Mesendoderm (in vitro differentiated cells): ENCODE data around the gene SHROOM4.

ENCODE experiments used
- DNase-seq: peaks from one replicate; pipeline ENCODE4 v3.0.0; 2013
- H2AK5ac ChIP-seq: 2 replicates; pipeline ENCODE4 v1.6.1; 2013; ENCODE audit warnings: low read length, inconsistent platforms
- H2BK120ac ChIP-seq: 2 replicates; pipeline ENCODE4 v1.6.1; 2013; ENCODE audit warnings: low read depth, mild to moderate bottlenecking, low read length, moderate library complexity, mixed read lengths
- H2BK15ac ChIP-seq: replicated peaks from 2 replicates; pipeline ENCODE4 v1.6.1; 2013; ENCODE audit warnings: low read depth, mild to moderate bottlenecking, moderate library complexity
- H2BK5ac ChIP-seq: 2 replicates; pipeline ENCODE4 v1.6.1; 2013; ENCODE audit warnings: low read length, inconsistent platforms
- H3K18ac ChIP-seq: 2 replicates; pipeline ENCODE4 v1.6.1; 2013; ENCODE audit warnings: mild to moderate bottlenecking, low read length, mixed read lengths
- H3K23ac ChIP-seq: one replicate; pipeline ENCODE4 v1.6.1; 2013; ENCODE audit warnings: low read length
- H3K27ac ChIP-seq: 2 replicates; pipeline ENCODE4 v1.5.1; 2013; ENCODE audit warnings: low read depth, mild to moderate bottlenecking, inconsistent platforms, low read length, moderate library complexity
- H3K27me3 ChIP-seq: 2 replicates; pipeline ENCODE4 v1.6.1; 2013; ENCODE audit warnings: low read length, control low read depth, mild to moderate bottlenecking, inconsistent platforms; ENCODE audit not compliant: insufficient read depth, poor library complexity
- H3K36me3 ChIP-seq: 2 replicates; pipeline ENCODE4 v1.6.1; 2013; ENCODE audit warnings: low read length, inconsistent platforms; ENCODE audit not compliant: control insufficient read depth, insufficient read depth
- H3K4ac ChIP-seq: one replicate; pipeline ENCODE4 v1.6.1; 2013; ENCODE audit warnings: low read depth, mild to moderate bottlenecking, low read length, moderate library complexity
- H3K4me1 ChIP-seq: 2 replicates; pipeline ENCODE4 v1.6.1; 2013; ENCODE audit warnings: low read depth, low read length, inconsistent platforms; ENCODE audit not compliant: control insufficient read depth
- H3K4me2 ChIP-seq: 2 replicates; pipeline ENCODE4 v1.6.1; 2013; ENCODE audit warnings: low read length
- H3K4me3 ChIP-seq: 2 replicates; pipeline ENCODE4 v1.5.1; 2013; ENCODE audit warnings: mild to moderate bottlenecking, low read length
- H3K56ac ChIP-seq: one replicate; pipeline ENCODE4 v1.6.1; 2013; ENCODE audit warnings: low read length
- H3K79me1 ChIP-seq: 2 replicates; pipeline ENCODE4 v1.6.1; 2013; ENCODE audit warnings: low read length, inconsistent platforms
- H3K79me2 ChIP-seq: 2 replicates; pipeline ENCODE4 v1.6.1; 2013; ENCODE audit warnings: mild to moderate bottlenecking, low read length; ENCODE audit not compliant: control insufficient read depth, insufficient read depth
- H3K9ac ChIP-seq: 2 replicates; pipeline ENCODE4 v1.6.1; 2013; ENCODE audit warnings: low read length, inconsistent platforms
- H4K5ac ChIP-seq: one replicate; pipeline ENCODE4 v1.6.1; 2013; ENCODE audit warnings: low read length
- H4K8ac ChIP-seq: one replicate; pipeline ENCODE4 v1.6.1; 2013; ENCODE audit warnings: low read depth, mild to moderate bottlenecking, control low read depth, low read length, moderate library complexity
- WGBS: extraction: QIAGEN DNeasy Blood & Tissue Kit; methylation state at CpG from one replicate; pipeline ENCODE4 v1.1.7; 2013; ENCODE audit warnings: low lambda C conversion rate, missing lambda C conversion rate; ENCODE audit not compliant: insufficient coverage; ENCODE audit errors: extremely low coverage; 5-methylcytosine and 5-hydroxymethylcytosine counted together

The SHROOM4 gene

GRCh38 chrX:50852524-50852923 is 38.5 kb upstream of the SHROOM4 start:
- no peaks in the 10 kb centered on the region for H3K79me2 ChIP-seq
- no CpG with 5 or more reads among the region's 4 CpGs for WGBS

GRCh38 chrX:50842221-50842620 is 28.2 kb upstream of the SHROOM4 start:
- H3K4me2 ChIP-seq, result no peak overlapping the region
- H3K23ac ChIP-seq, result no peak overlapping the region
- no peaks in the 10 kb centered on the region for H3K36me3 ChIP-seq
- no peak overlapping the region for H2BK15ac ChIP-seq
- H3K79me2 ChIP-seq, result no peaks in the 10 kb centered on the region
- H2BK5ac ChIP-seq, result no peak overlapping the region
- H4K5ac ChIP-seq, result no peak overlapping the region
- no peak overlapping the region for H3K27ac ChIP-seq
- no peak overlapping the region for H2AK5ac ChIP-seq
- DNase-seq, result no peak
- H3K27me3 ChIP-seq, result no peaks in the 10 kb centered on the region
- no peaks in the 10 kb centered on the region for H3K79me1 ChIP-seq
- H3K4me1 ChIP-seq, result no peaks in the 10 kb centered on the region
- H4K8ac ChIP-seq, result no peak overlapping the region
- H3K18ac ChIP-seq, result no peak overlapping the region
- no peak overlapping the region for H3K9ac ChIP-seq
- no peak overlapping the region for H2BK120ac ChIP-seq
- WGBS, result no CpG with 5 or more reads among the region's 4 CpGs
- H3K4me3 ChIP-seq, result no peak overlapping the region
- no peak overlapping the region for H3K4ac ChIP-seq
- no peak overlapping the region for H3K56ac ChIP-seq

More at GRCh38 chrX:50852524-50852923, 38.5 kb upstream of the SHROOM4 start:
- no peak overlapping the region for H3K23ac ChIP-seq
- H2BK120ac ChIP-seq, result no peak overlapping the region
- no peak overlapping the region for H3K4ac ChIP-seq
- no peak overlapping the region for H2BK5ac ChIP-seq
- H3K4me1 ChIP-seq, result no peaks in the 10 kb centered on the region
- no peak overlapping the region for H4K5ac ChIP-seq
- no peak overlapping the region for H4K8ac ChIP-seq
- no peak overlapping the region for H3K27ac ChIP-seq
- no peak overlapping the region for H3K56ac ChIP-seq
- no peaks in the 10 kb centered on the region for H3K79me1 ChIP-seq
- H3K9ac ChIP-seq, result no peak overlapping the region
- no peaks in the 10 kb centered on the region for H3K36me3 ChIP-seq
- no peak overlapping the region for H3K4me3 ChIP-seq
- no peaks in the 10 kb centered on the region for H3K27me3 ChIP-seq
- H3K18ac ChIP-seq, result no peak overlapping the region
- no peak for DNase-seq
- no peak overlapping the region for H3K4me2 ChIP-seq
- no peak overlapping the region for H2BK15ac ChIP-seq
- H2AK5ac ChIP-seq, result no peak overlapping the region

- no peaks in the 10 kb centered on the region for H3K36me3 ChIP-seq
- H3K4me2 ChIP-seq, result no peak overlapping the region
- no peaks in the 10 kb centered on the region for H3K4me1 ChIP-seq
- H3K4ac ChIP-seq, result no peak overlapping the region
- H3K56ac ChIP-seq, result no peak overlapping the region
- no peaks in the 10 kb centered on the region for H3K79me1 ChIP-seq
- WGBS, result no CpG with 5 or more reads among the region's 2 CpGs
- no peak for DNase-seq
- H4K8ac ChIP-seq, result no peak overlapping the region
- no peak overlapping the region for H4K5ac ChIP-seq
- no peaks in the 10 kb centered on the region for H3K79me2 ChIP-seq
- H3K23ac ChIP-seq, result no peak overlapping the region
- H2BK120ac ChIP-seq, result no peak overlapping the region
- no peak overlapping the region for H2BK5ac ChIP-seq
- H3K4me3 ChIP-seq, result no peak overlapping the region
- no peak overlapping the region for H3K27ac ChIP-seq
- no peak overlapping the region for H3K18ac ChIP-seq
- H3K9ac ChIP-seq, result no peak overlapping the region
- H2AK5ac ChIP-seq, result no peak overlapping the region
- no peaks in the 10 kb centered on the region for H3K27me3 ChIP-seq
- no peak overlapping the region for H2BK15ac ChIP-seq
Observed at GRCh38 chrX:50839730-50840129, 25.7 kb upstream of the SHROOM4 start.

- Histone ChIP-seq H3K4me3 (no peak overlapping the region), H3K36me3 (no peaks in the 10 kb centered on the region), H3K27ac (no peak overlapping the region), H3K18ac (no peak overlapping the region), H3K23ac (no peak overlapping the region), H3K56ac (no peak overlapping the region), H3K4me1 (no peaks in the 10 kb centered on the region), H3K9ac (no peak overlapping the region), H3K79me1 (no peaks in the 10 kb centered on the region), H3K4ac (no peak overlapping the region), H4K5ac (no peak overlapping the region), H3K27me3 (no peaks in the 10 kb centered on the region), H2BK15ac (no peak overlapping the region), H3K79me2 (no peaks in the 10 kb centered on the region), H3K4me2 (no peak overlapping the region), H2AK5ac (no peak overlapping the region), H4K8ac (no peak overlapping the region), H2BK120ac (no peak overlapping the region), H2BK5ac (no peak overlapping the region)
- no peak for DNase-seq
- no CpG with 5 or more reads among the region's 5 CpGs for WGBS
Observed at GRCh38 chrX:50838820-50839600, 25.0 kb upstream of the SHROOM4 start.

GRCh38 chrX:50827996-50828395 is 14.0 kb upstream of the SHROOM4 start:
- no peak overlapping the region for H3K23ac ChIP-seq
- no CpG with 5 or more reads among the region's 1 CpG for WGBS
- H3K4me3 ChIP-seq, result no peak overlapping the region
- no peak overlapping the region for H3K4ac ChIP-seq
- peak; percentile 3 for DNase-seq
- H3K4me1 ChIP-seq, result no peaks in the 10 kb centered on the region
- H3K36me3 ChIP-seq, result no peaks in the 10 kb centered on the region
- no peaks in the 10 kb centered on the region for H3K79me2 ChIP-seq
- no peak overlapping the region for H2BK120ac ChIP-seq
- H3K18ac ChIP-seq, result no peak overlapping the region
- no peak overlapping the region for H2AK5ac ChIP-seq
- H3K27me3 ChIP-seq, result no peaks in the 10 kb centered on the region
- H4K5ac ChIP-seq, result no peak overlapping the region
- no peak overlapping the region for H3K9ac ChIP-seq
- no peak overlapping the region for H2BK5ac ChIP-seq
- no peak overlapping the region for H4K8ac ChIP-seq
- no peak overlapping the region for H2BK15ac ChIP-seq
- H3K79me1 ChIP-seq, result no peaks in the 10 kb centered on the region
- no peak overlapping the region for H3K27ac ChIP-seq
- no peak overlapping the region for H3K56ac ChIP-seq
- H3K4me2 ChIP-seq, result no peak overlapping the region

- no peak overlapping the region for H3K4ac ChIP-seq
- no peak overlapping the region for H2BK120ac ChIP-seq
- H3K27me3 ChIP-seq, result no peaks in the 10 kb centered on the region
- H3K18ac ChIP-seq, result no peak overlapping the region
- no peak overlapping the region for H3K9ac ChIP-seq
- H4K5ac ChIP-seq, result no peak overlapping the region
- no peak overlapping the region for H3K4me3 ChIP-seq
- no peak overlapping the region for H3K56ac ChIP-seq
- no CpG with 5 or more reads among the region's 2 CpGs for WGBS
- H2BK5ac ChIP-seq, result no peak overlapping the region
- no peak overlapping the region for H3K23ac ChIP-seq
- H3K4me2 ChIP-seq, result no peak overlapping the region
- no peak overlapping the region for H2AK5ac ChIP-seq
- H3K4me1 ChIP-seq, result no peaks in the 10 kb centered on the region
- H3K27ac ChIP-seq, result no peak overlapping the region
- H3K79me1 ChIP-seq, result no peaks in the 10 kb centered on the region
- no peaks in the 10 kb centered on the region for H3K79me2 ChIP-seq
- no peaks in the 10 kb centered on the region for H3K36me3 ChIP-seq
- H2BK15ac ChIP-seq, result no peak overlapping the region
- H4K8ac ChIP-seq, result no peak overlapping the region
- no peak for DNase-seq
Observed at GRCh38 chrX:50825825-50826224, 11.8 kb upstream of the SHROOM4 start.
